Stimulated activated CD8-positive, alpha-beta memory T cell treated with anti-CD3 and anti-CD28 coated beads, Interleukin-7, amount 100 ng/mL, for 4 hours (primary cell): ENCODE data around the gene SEMG2.

Experiments
- DNase-seq, 2 donors: peaks; one replicate each; pipeline ENCODE4 v3.0.0-alpha.2; 2020; ENCODE audit warnings: low read depth in 2 of 2

The SEMG2 gene

GRCh38 chr20:45221076-45221475 is at the start of gene SEMG2:
Gene SEMG2 (plus strand): TSS chr20:45221373. CDS start chr20:45221390, 17 bp downstream.
- no peak for DNase-seq

- no peak for DNase-seq
Observed at GRCh38 chr20:45173522-45173921, 47.7 kb upstream of the SEMG2 start.

GRCh38 chr20:45174434-45175364 is 46.5 kb upstream of the SEMG2 start, which contains the start of gene PI3:
Gene PI3 (plus strand): TSS chr20:45174902. CDS start chr20:45174923, 21 bp downstream.
- no peak for DNase-seq

GRCh38 chr20:45176526-45177267 is 44.5 kb upstream of the SEMG2 start:
- no peak for DNase-seq

GRCh38 chr20:45179166-45179565 is 42.0 kb upstream of the SEMG2 start:
- DNase-seq, result no peak

- no peak for DNase-seq
Observed at GRCh38 chr20:45181639-45182038, 39.5 kb upstream of the SEMG2 start.

- no peak for DNase-seq
Observed at GRCh38 chr20:45183084-45183483, 38.1 kb upstream of the SEMG2 start.

GRCh38 chr20:45187693-45188092 is 33.5 kb upstream of the SEMG2 start:
- no peak for DNase-seq

GRCh38 chr20:45189067-45189609 is 32.0 kb upstream of the SEMG2 start:
- no peak for DNase-seq

GRCh38 chr20:45189861-45190260 is 31.3 kb upstream of the SEMG2 start:
- DNase-seq, result no peak

GRCh38 chr20:45191926-45192325 is 29.2 kb upstream of the SEMG2 start:
- no peak for DNase-seq

GRCh38 chr20:45193331-45193730 is 27.8 kb upstream of the SEMG2 start:
- no peak for DNase-seq

GRCh38 chr20:45206725-45207124 is 14.4 kb upstream of the SEMG2 start, which contains the start of gene SEMG1:
Gene SEMG1 (plus strand): TSS chr20:45207033. CDS start chr20:45207054, 21 bp downstream.
- no peak for DNase-seq

GRCh38 chr20:45209924-45210323 is 11.2 kb upstream of the SEMG2 start:
- no peak for DNase-seq

GRCh38 chr20:45211569-45212474 is 9.4 kb upstream of the SEMG2 start:
- DNase-seq, result no peak

GRCh38 chr20:45212836-45213235 is 8.3 kb upstream of the SEMG2 start:
- DNase-seq, result no peak

- no peak for DNase-seq
Observed at GRCh38 chr20:45218124-45218523, 3.0 kb upstream of the SEMG2 start.

- DNase-seq, result no peak
Observed at GRCh38 chr20:45218636-45219035, 2.5 kb upstream of the SEMG2 start.

- no peak for DNase-seq
Observed at GRCh38 chr20:45223136-45223535, 2.0 kb downstream of the SEMG2 start.

GRCh38 chr20:45226287-45226686 is 5.1 kb downstream of the SEMG2 start:
- no peak for DNase-seq
